GM12878 (cell line): ENCODE measurements around the gene MUC20. TPM values are rescaled to one million over a fixed set of nuclear protein-coding genes. Genes with fewer than 3 reads are reported as not detected.

Source experiments
- ATAC-seq: fragments of 200-7000 bp; cut with Tn5 transposase; 3 replicates; pipeline ENCODE4 v1.9.1; 2020; ENCODE audit warnings: mild to moderate bottlenecking, moderate library complexity
- BruUV-seq: library from RNA; stranded (reverse); fragments of 400-500 nt; replicated peaks from 2 replicates; lab custom pipeline; 2021; lab: Mats Ljungman, UMichigan
- CTCF ChIA-PET: fragments of 300-600 bp; sonication (Branson Sonifier 250); formaldehyde crosslinking; extraction: SDS; loops from one replicate; lab custom pipeline; 2021; ENCODE audit warnings: inconsistent platforms; lab: Yijun Ruan, JAX
- POLR2A ChIA-PET: fragments of 350-600 bp; formaldehyde crosslinking; extraction: SDS; loops from one replicate; lab custom pipeline; 2021; ENCODE audit warnings: inconsistent platforms; lab: Charles Lee
- RAD21 ChIA-PET: fragments of 300-600 bp; sonication (Branson Sonifier 250); formaldehyde crosslinking; loops from one replicate; lab custom pipeline; 2023; ENCODE audit warnings: antibody characterized with exemption; ENCODE audit not compliant: unreplicated experiment; lab: Charles Lee
- SMC1A ChIA-PET: fragments of 300-600 bp; sonication (Branson Sonifier 250); formaldehyde crosslinking; loops from one replicate; lab custom pipeline; 2023; ENCODE audit not compliant: unreplicated experiment, uncharacterized antibody; lab: Charles Lee
- DNase-seq: peaks from one replicate; pipeline ENCODE4 v3.0.0-alpha.2; 2011; ENCODE audit warnings: low read depth, low spot score
- FAIRE-seq: peaks from 3 replicates; lab custom pipeline; 2011; peaks lifted over from hg19 to GRCh38; lab: Jason Lieb, UNC
- H2AFZ ChIP-seq: 2 replicates; pipeline ENCODE4 v1.6.0; 2011; ENCODE audit warnings: low read depth, low read length, control low read depth; ENCODE audit not compliant: control insufficient read depth
- H3K27ac ChIP-seq: 2 replicates; pipeline ENCODE4 v1.5.1; 2011; ENCODE audit warnings: control low read depth; ENCODE audit not compliant: control insufficient read depth, insufficient read depth
- H3K27me3 ChIP-seq, 2 experiments: replicated peaks in 1 of 2; 2 replicates each; pipeline versions ENCODE4 v1.6.0 to v1.6.1; 2011; ENCODE audit warnings: low read length in 1 of 2; ENCODE audit not compliant: control insufficient read depth in 2 of 2, insufficient read depth in 2 of 2
- H3K36me3 ChIP-seq, 2 experiments: 2 replicates each; pipeline ENCODE4 v1.5.1; 2011; ENCODE audit warnings: low read length in 1 of 2; ENCODE audit not compliant: control insufficient read depth in 2 of 2, insufficient read depth in 2 of 2
- H3K4me1 ChIP-seq: 2 replicates; pipeline ENCODE4 v1.6.1; 2011; ENCODE audit warnings: mild to moderate bottlenecking, low read length, moderate library complexity, mixed read lengths; ENCODE audit not compliant: control insufficient read depth, insufficient read depth
- H3K4me2 ChIP-seq: 2 replicates; pipeline ENCODE4 v1.6.0; 2011; ENCODE audit warnings: control low read depth; ENCODE audit not compliant: control insufficient read depth, insufficient read depth
- H3K4me3 ChIP-seq: fragments of 200-600 bp; sonication (generic); 2 replicates; pipeline ENCODE4 v1.5.1; 2016
- H3K79me2 ChIP-seq: 2 replicates; pipeline ENCODE4 v1.6.0; 2011; ENCODE audit warnings: low read length; ENCODE audit not compliant: control insufficient read depth, insufficient read depth
- H3K9ac ChIP-seq: 2 replicates; pipeline ENCODE4 v1.8.0; 2011; ENCODE audit warnings: low read length, control low read depth, mixed read lengths; ENCODE audit not compliant: control insufficient read depth, insufficient read depth
- H3K9me3 ChIP-seq: replicated peaks from 3 replicates; pipeline ENCODE4 v1.5.1; 2011; ENCODE audit warnings: mild to moderate bottlenecking, low read length; ENCODE audit not compliant: control insufficient read depth, insufficient read depth
- H4K20me1 ChIP-seq: 2 replicates; pipeline ENCODE4 v1.6.0; 2011; ENCODE audit not compliant: control insufficient read depth, insufficient read depth
- ASH2L ChIP-seq: fragments of 300-600, 200-600 bp; sonication (generic); IDR thresholded peaks from 2 replicates; pipeline ENCODE4 v1.6.1; 2017; ENCODE audit warnings: low read depth, mild to moderate bottlenecking, borderline replicate concordance
- ATF2 ChIP-seq: IDR thresholded peaks from 2 replicates; pipeline ENCODE4 v1.6.1; 2012; ENCODE audit warnings: low read length, inconsistent platforms
- CBX5 ChIP-seq: sonication (generic); IDR thresholded peaks from 2 replicates; pipeline ENCODE4 v1.6.1; 2016; ENCODE audit warnings: low read depth, moderate library complexity, mild to moderate bottlenecking, inconsistent platforms
- CEBPB ChIP-seq, 2 experiments: fragments of 150-350 bp in 1 of 2; IDR thresholded peaks; 2 replicates each; pipeline ENCODE4 v1.6.1; 2012 to 2014; ENCODE audit warnings: low read depth in 2 of 2, low read length in 2 of 2, borderline replicate concordance in 1 of 2, inconsistent platforms in 1 of 2
- IRF4 ChIP-seq: IDR thresholded peaks from 2 replicates; pipeline ENCODE4 v1.6.1; 2011; ENCODE audit warnings: low read depth, low read length
- NFIC ChIP-seq: IDR thresholded peaks from 2 replicates; pipeline ENCODE4 v1.6.1; 2012; ENCODE audit warnings: low read depth, mild to moderate bottlenecking, inconsistent platforms, low read length, moderate library complexity
- NFYB ChIP-seq: IDR thresholded peaks from 2 replicates; pipeline ENCODE4 v1.6.1; 2011; ENCODE audit warnings: low read depth, mild to moderate bottlenecking, low read length, improper control_type of control experiment, moderate library complexity; ENCODE audit not compliant: insufficient read depth
- RB1 ChIP-seq: fragments of 450-650 bp; formaldehyde crosslinking; IDR thresholded peaks from 2 replicates; pipeline ENCODE4 v1.6.1; 2017; ENCODE audit warnings: mild to moderate bottlenecking, borderline replicate concordance
- REST ChIP-seq: IDR thresholded peaks from 2 replicates; pipeline ENCODE4 v1.6.1; 2012; ENCODE audit warnings: mild to moderate bottlenecking, low read depth, low read length
- SMAD5 ChIP-seq: IDR thresholded peaks from 2 replicates; pipeline ENCODE4 v1.6.1; 2016; ENCODE audit warnings: antibody characterized with exemption, low read depth
- SREBF1 ChIP-seq: IDR thresholded peaks from 2 replicates; pipeline ENCODE4 v1.6.1; 2012; ENCODE audit warnings: mild to moderate bottlenecking, low read length
- YBX1 ChIP-seq: fragments of 450-650 bp; IDR thresholded peaks from 2 replicates; pipeline ENCODE4 v1.6.1; 2016; ENCODE audit warnings: antibody characterized with exemption
- ZZZ3 ChIP-seq: IDR thresholded peaks from 2 replicates; pipeline ENCODE4 v1.6.1; 2011; ENCODE audit warnings: low read depth; ENCODE audit not compliant: control insufficient read depth, insufficient read length
- WGBS: methylation state at CpG from one replicate; pipeline ENCODE4 v1.1.6; 2016; ENCODE audit warnings: low lambda C conversion rate; ENCODE audit not compliant: insufficient replicate concordance, insufficient coverage; ENCODE audit errors: missing lambda C conversion rate; 5-methylcytosine and 5-hydroxymethylcytosine counted together
- in situ Hi-C: fragments of 300-500 bp; cut with MboI; formaldehyde crosslinking; loops from 9 replicates; pipeline ENCODE4 v1.14.3; 2018; ENCODE audit warnings: mixed read lengths
- intact Hi-C: fragments of 100-400 bp; cut with micrococcal nuclease; formaldehyde crosslinking; loops from one replicate; pipeline ENCODE4 v1.14.2; 2022; ENCODE audit not compliant: unreplicated experiment
- polyA plus RNA-seq, 11 experiments: library from polyadenylated mRNA; depleted of rRNA in 4 of 11; unstranded in 6 of 11; stranded (reverse) in 5 of 11; fragments of >200 nt; fragmentation: Nextera tagmentation in 4 of 11; fragmentation: Illumina TruSeq in 1 of 11; extraction: Ambion mirVana in 4 of 11; extraction: Trizol in 1 of 11; gene quantifications; 1 replicate in 1 of 11; 2 replicates in 10 of 11; pipeline versions ENCODE4 v1.2.1 to v1.2.3, GENCODE V29; 2011 to 2016; ENCODE audit warnings: inconsistent platforms in 2 of 11, missing spikeins in 2 of 11, low read depth in 1 of 11
- total RNA-seq, 4 experiments: library from RNA; depleted of rRNA in 3 of 4; stranded (reverse); fragments of >200 nt in 3 of 4; fragmentation: Illumina TruSeq in 1 of 4; extraction: Trizol in 1 of 4; gene quantifications; 2 replicates each; pipeline versions ENCODE4 v1.2.1 to v1.2.3, GENCODE V29; 2013 to 2021

The MUC20 gene
- total and polyA plus RNA-seq, 10 of the 15 experiments (the other 5 are each of a cell fraction or from before 2014, with no cell fraction given) = 0.04 to 0.46 (median 0.17) TPM; not detected in 3

- Histone ChIP-seq H3K4me2 (no peak overlapping the region), H3K9ac (no peak overlapping the region), H3K27me3 (no peaks in the 10 kb centered on the region; a peak in 2 of 4 replicates), H3K4me3 (no peak overlapping the region), H3K36me3 (no peaks in the 10 kb centered on the region), H3K79me2 (no peaks in the 10 kb centered on the region), H3K27ac (no peak overlapping the region), H4K20me1 (no peaks in the 10 kb centered on the region), H2AFZ (no peak overlapping the region), H3K9me3 (no peaks in the 10 kb centered on the region), H3K4me1 (no peaks in the 10 kb centered on the region)
- FAIRE-seq = no peak
- ChIA-PET RAD21 (no interaction called here), CTCF (no interaction called here), POLR2A (no interaction called here), SMC1A (no interaction called here)
- in situ Hi-C loops (no loop called here), intact Hi-C loops (no loop called here)
- no peak for ATAC-seq
- WGBS = 57% methylated on average over 24 of the region's 24 CpGs
- TF ChIP-seq YBX1 (no peak), SREBF1 (no peak), IRF4 (no peak)
- BruUV-seq = no TSS peak
- DNase-seq = no peak
These were observed 39.8 kb downstream of the MUC20 start for GRCh38 chr3:195760345-195761122.

- no TSS peak for BruUV-seq
- Histone ChIP-seq H4K20me1 (no peaks in the 10 kb centered on the region), H2AFZ (no peak overlapping the region), H3K4me3 (no peak overlapping the region), H3K27me3 (no peaks in the 10 kb centered on the region; a peak in 2 of 4 replicates), H3K9me3 (no peaks in the 10 kb centered on the region), H3K79me2 (no peaks in the 10 kb centered on the region), H3K4me2 (no peak overlapping the region), H3K27ac (no peak overlapping the region), H3K4me1 (no peaks in the 10 kb centered on the region), H3K9ac (no peak overlapping the region), H3K36me3 (no peaks in the 10 kb centered on the region)
- ATAC-seq (no peak), DNase-seq (no peak), FAIRE-seq (no peak)
- ChIA-PET CTCF (no interaction called here), POLR2A (no interaction called here), SMC1A (no interaction called here), RAD21 (no interaction called here)
- 49% methylated on average over 10 of the region's 10 CpGs for WGBS
- intact Hi-C loops = no loop called here
- in situ Hi-C loops = no loop called here
- TF ChIP-seq SMAD5 = no peak
- no peak for TF ChIP-seq ZZZ3
- no peak for TF ChIP-seq REST
- TF ChIP-seq CEBPB (IDR thresholded peaks at IDR 0.05; ENCODE audit: borderline replicate concordance in 1 of 2, low read depth in 2 of 2, low read length in 2 of 2) = no peak
- no peak for TF ChIP-seq NFYB
- no peak for TF ChIP-seq ATF2
- TF ChIP-seq NFIC = no peak
- TF ChIP-seq CBX5 = no peak
- TF ChIP-seq RB1 = no peak
- no peak for TF ChIP-seq ASH2L
These were observed 40.4 kb downstream of the MUC20 start for GRCh38 chr3:195761123-195761566.
